GM12878 (cell line): ENCODE results near the gene RCBTB2. TPM values are rescaled to one million over a fixed set of nuclear protein-coding genes. Genes with fewer than 3 reads are reported as not detected.

Experiments
- ATAC-seq: fragments of 200-7000 bp; cut with Tn5 transposase; 3 replicates; pipeline ENCODE4 v1.9.1; 2020; ENCODE audit warnings: mild to moderate bottlenecking, moderate library complexity
- BruUV-seq: library from RNA; stranded (reverse); fragments of 400-500 nt; replicated peaks from 2 replicates; lab custom pipeline; 2021; lab: Mats Ljungman, UMichigan
- CTCF ChIA-PET: fragments of 300-600 bp; sonication (Branson Sonifier 250); formaldehyde crosslinking; extraction: SDS; loops from one replicate; lab custom pipeline; 2021; ENCODE audit warnings: inconsistent platforms; lab: Yijun Ruan, JAX
- POLR2A ChIA-PET: fragments of 350-600 bp; formaldehyde crosslinking; extraction: SDS; loops from one replicate; lab custom pipeline; 2021; ENCODE audit warnings: inconsistent platforms; lab: Charles Lee
- RAD21 ChIA-PET: fragments of 300-600 bp; sonication (Branson Sonifier 250); formaldehyde crosslinking; loops from one replicate; lab custom pipeline; 2023; ENCODE audit warnings: antibody characterized with exemption; ENCODE audit not compliant: unreplicated experiment; lab: Charles Lee
- SMC1A ChIA-PET: fragments of 300-600 bp; sonication (Branson Sonifier 250); formaldehyde crosslinking; loops from one replicate; lab custom pipeline; 2023; ENCODE audit not compliant: unreplicated experiment, uncharacterized antibody; lab: Charles Lee
- DNase-seq: peaks from one replicate; pipeline ENCODE4 v3.0.0-alpha.2; 2011; ENCODE audit warnings: low read depth, low spot score
- FAIRE-seq: peaks from 3 replicates; lab custom pipeline; 2011; peaks lifted over from hg19 to GRCh38; lab: Jason Lieb, UNC
- H2AFZ ChIP-seq: 2 replicates; pipeline ENCODE4 v1.6.0; 2011; ENCODE audit warnings: low read depth, low read length, control low read depth; ENCODE audit not compliant: control insufficient read depth
- H3K27ac ChIP-seq: 2 replicates; pipeline ENCODE4 v1.5.1; 2011; ENCODE audit warnings: control low read depth; ENCODE audit not compliant: control insufficient read depth, insufficient read depth
- H3K27me3 ChIP-seq, 2 experiments: replicated peaks in 1 of 2; 2 replicates each; pipeline versions ENCODE4 v1.6.0 to v1.6.1; 2011; ENCODE audit warnings: low read length in 1 of 2; ENCODE audit not compliant: control insufficient read depth in 2 of 2, insufficient read depth in 2 of 2
- H3K36me3 ChIP-seq, 2 experiments: 2 replicates each; pipeline ENCODE4 v1.5.1; 2011; ENCODE audit warnings: low read length in 1 of 2; ENCODE audit not compliant: control insufficient read depth in 2 of 2, insufficient read depth in 2 of 2
- H3K4me1 ChIP-seq: 2 replicates; pipeline ENCODE4 v1.6.1; 2011; ENCODE audit warnings: mild to moderate bottlenecking, low read length, moderate library complexity, mixed read lengths; ENCODE audit not compliant: control insufficient read depth, insufficient read depth
- H3K4me2 ChIP-seq: 2 replicates; pipeline ENCODE4 v1.6.0; 2011; ENCODE audit warnings: control low read depth; ENCODE audit not compliant: control insufficient read depth, insufficient read depth
- H3K4me3 ChIP-seq: fragments of 200-600 bp; sonication (generic); 2 replicates; pipeline ENCODE4 v1.5.1; 2016
- H3K79me2 ChIP-seq: 2 replicates; pipeline ENCODE4 v1.6.0; 2011; ENCODE audit warnings: low read length; ENCODE audit not compliant: control insufficient read depth, insufficient read depth
- H3K9ac ChIP-seq: 2 replicates; pipeline ENCODE4 v1.8.0; 2011; ENCODE audit warnings: low read length, control low read depth, mixed read lengths; ENCODE audit not compliant: control insufficient read depth, insufficient read depth
- H3K9me3 ChIP-seq: replicated peaks from 3 replicates; pipeline ENCODE4 v1.5.1; 2011; ENCODE audit warnings: mild to moderate bottlenecking, low read length; ENCODE audit not compliant: control insufficient read depth, insufficient read depth
- H4K20me1 ChIP-seq: 2 replicates; pipeline ENCODE4 v1.6.0; 2011; ENCODE audit not compliant: control insufficient read depth, insufficient read depth
- BACH1 ChIP-seq: fragments of 450-650 bp; IDR thresholded peaks from 2 replicates; pipeline ENCODE4 v1.6.1; 2017; ENCODE audit warnings: mild to moderate bottlenecking, borderline replicate concordance
- BMI1 ChIP-seq: fragments of 450-650 bp; IDR thresholded peaks from 2 replicates; pipeline ENCODE4 v1.6.1; 2016; ENCODE audit warnings: mild to moderate bottlenecking, moderate library complexity, borderline replicate concordance
- KDM1A ChIP-seq: fragments of 200-600 bp; sonication (generic); IDR thresholded peaks from 2 replicates; pipeline ENCODE4 v1.6.1; 2016; ENCODE audit warnings: borderline replicate concordance
- MEF2A ChIP-seq: IDR thresholded peaks from 2 replicates; pipeline ENCODE4 v1.6.1; 2011; ENCODE audit warnings: low read depth, mild to moderate bottlenecking, low read length, moderate library complexity; ENCODE audit not compliant: insufficient read depth
- MEF2B ChIP-seq: fragments of 450-650 bp; IDR thresholded peaks from 2 replicates; pipeline ENCODE4 v1.6.1; 2018; ENCODE audit warnings: mild to moderate bottlenecking, moderate library complexity; ENCODE audit not compliant: partially characterized antibody, poor library complexity, severe bottlenecking
- NFYA ChIP-seq: IDR thresholded peaks from 2 replicates; pipeline ENCODE4 v1.6.1; 2011; ENCODE audit warnings: low read depth, mild to moderate bottlenecking, low read length, improper control_type of control experiment, borderline replicate concordance
- POLR2A ChIP-seq: IDR thresholded peaks from 2 replicates; pipeline ENCODE4 v1.6.1; 2011; ENCODE audit warnings: low read depth, mild to moderate bottlenecking, low read length
- RAD21 ChIP-seq: IDR thresholded peaks from 2 replicates; pipeline ENCODE4 v1.6.1; 2011; ENCODE audit warnings: mild to moderate bottlenecking, low read depth, low read length, moderate library complexity; ENCODE audit not compliant: insufficient read depth
- RUNX3 ChIP-seq: IDR thresholded peaks from 2 replicates; pipeline ENCODE4 v1.6.1; 2012; ENCODE audit warnings: low read length, inconsistent platforms
- SRF ChIP-seq, 2 experiments: IDR thresholded peaks; 2 replicates each; pipeline ENCODE4 v1.6.1; 2011; ENCODE audit warnings: low read depth in 2 of 2, low read length in 2 of 2, mild to moderate bottlenecking in 1 of 2, moderate library complexity in 1 of 2
- WRNIP1 ChIP-seq: IDR thresholded peaks from 2 replicates; pipeline ENCODE4 v1.6.1; 2011; ENCODE audit warnings: low read depth, low read length, improper control_type of control experiment, borderline replicate concordance
- ZNF207 ChIP-seq: fragments of 450-650 bp; IDR thresholded peaks from 2 replicates; pipeline ENCODE4 v1.6.1; 2014; ENCODE audit warnings: antibody characterized with exemption, mild to moderate bottlenecking, borderline replicate concordance
- WGBS: methylation state at CpG from one replicate; pipeline ENCODE4 v1.1.6; 2016; ENCODE audit warnings: low lambda C conversion rate; ENCODE audit not compliant: insufficient replicate concordance, insufficient coverage; ENCODE audit errors: missing lambda C conversion rate; 5-methylcytosine and 5-hydroxymethylcytosine counted together
- in situ Hi-C: fragments of 300-500 bp; cut with MboI; formaldehyde crosslinking; loops from 9 replicates; pipeline ENCODE4 v1.14.3; 2018; ENCODE audit warnings: mixed read lengths
- intact Hi-C: fragments of 100-400 bp; cut with micrococcal nuclease; formaldehyde crosslinking; loops from one replicate; pipeline ENCODE4 v1.14.2; 2022; ENCODE audit not compliant: unreplicated experiment
- polyA plus RNA-seq, 11 experiments: library from polyadenylated mRNA; depleted of rRNA in 4 of 11; unstranded in 6 of 11; stranded (reverse) in 5 of 11; fragments of >200 nt; fragmentation: Nextera tagmentation in 4 of 11; fragmentation: Illumina TruSeq in 1 of 11; extraction: Ambion mirVana in 4 of 11; extraction: Trizol in 1 of 11; gene quantifications; 1 replicate in 1 of 11; 2 replicates in 10 of 11; pipeline versions ENCODE4 v1.2.1 to v1.2.3, GENCODE V29; 2011 to 2016; ENCODE audit warnings: inconsistent platforms in 2 of 11, missing spikeins in 2 of 11, low read depth in 1 of 11
- total RNA-seq, 4 experiments: library from RNA; depleted of rRNA in 3 of 4; stranded (reverse); fragments of >200 nt in 3 of 4; fragmentation: Illumina TruSeq in 1 of 4; extraction: Trizol in 1 of 4; gene quantifications; 2 replicates each; pipeline versions ENCODE4 v1.2.1 to v1.2.3, GENCODE V29; 2013 to 2021
- TF ChIP-seq, protein P1 (sequence below): fragments of 450-650 bp; formaldehyde crosslinking; IDR thresholded peaks from 2 replicates; pipeline ENCODE4 v1.4.0; 2022; ENCODE audit warnings: mild to moderate bottlenecking, moderate library complexity
- TF ChIP-seq, protein P2 (sequence below), 3 experiments: IDR thresholded peaks in 2 of 3; conservative IDR thresholded peaks in 1 of 3; 2 replicates each; pipeline ENCODE4 v1.5.1; 2011; ENCODE audit warnings: low read depth in 3 of 3, low read length in 3 of 3, mild to moderate bottlenecking in 3 of 3, control low read depth in 2 of 3, moderate library complexity in 2 of 3, inconsistent platforms in 1 of 3, mixed read lengths in 1 of 3; ENCODE audit not compliant: control insufficient read depth in 2 of 3, insufficient read depth in 1 of 3; ENCODE audit errors: extremely low read depth in 1 of 3

RCBTB2 gene
- total and polyA plus RNA-seq, 10 of the 15 experiments (the other 5 are each of a cell fraction or from before 2014, with no cell fraction given), result 5.0 to 16.0 (median 8.5) TPM

DNA sequence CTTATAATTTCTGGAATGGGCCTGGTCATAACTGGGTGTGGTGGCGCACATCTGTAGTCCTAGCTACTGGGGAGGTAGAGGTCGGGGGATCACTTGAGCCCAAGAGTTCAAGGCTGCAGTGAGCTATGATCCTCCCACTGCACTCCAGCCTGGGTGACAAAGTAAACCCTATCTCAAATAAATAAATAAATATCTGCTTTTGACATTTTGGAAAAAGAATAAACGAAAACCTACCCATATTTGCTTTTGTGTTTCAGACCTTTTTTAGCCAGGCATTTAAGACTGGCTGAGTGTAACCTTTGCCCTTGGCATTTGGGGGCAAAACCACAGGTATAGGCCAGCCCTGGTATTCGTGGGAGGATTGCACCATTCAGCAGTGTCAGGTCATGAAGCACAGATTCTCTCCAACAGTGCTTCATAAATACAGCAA is 14.8 kb upstream of the RCBTB2 start:
- intact Hi-C loops, result no loop called here
- Histone ChIP-seq H4K20me1 (no peaks in the 10 kb centered on the region), H3K27ac (no peak overlapping the region), H3K9me3 (peaks cover 15% of the 10 kb centered on the region), H3K36me3 (no peaks in the 10 kb centered on the region), H3K4me3 (no peak overlapping the region), H3K79me2 (no peaks in the 10 kb centered on the region), H3K4me2 (no peak overlapping the region), H3K9ac (no peak overlapping the region), H3K4me1 (0 out of 2 replicates have a peak, but pooled peaks cover under 1% of the 10 kb centered on the region), H2AFZ (no peak overlapping the region), H3K27me3 (no peaks in the 10 kb centered on the region)
- in situ Hi-C loops, result no loop called here
- ChIA-PET SMC1A (interaction anchor here (0.6 kb wide), 1 partner anchor 30 kb away, joined by 3 read pairs; no protein-coding TSS in a partner anchor), POLR2A (interaction anchor here (1.0 kb wide), 1 partner anchor 12 kb away, joined by 3 read pairs; no protein-coding TSS in a partner anchor), RAD21 (no interaction called here), CTCF (interaction anchor here (1.1 kb wide), 1 partner anchor 8 kb away, joined by 4 read pairs; no protein-coding TSS in a partner anchor)
- no TSS peak for BruUV-seq
- FAIRE-seq (no peak), DNase-seq (no peak), ATAC-seq (no peak)
- WGBS, result 72% methylated on average over 4 of the region's 4 CpGs
- TF ChIP-seq SRF (IDR thresholded peaks at IDR 0.05; ENCODE audit: low read depth in 2 of 2, low read length in 2 of 2), result no peak
- TF ChIP-seq, protein P1, sequence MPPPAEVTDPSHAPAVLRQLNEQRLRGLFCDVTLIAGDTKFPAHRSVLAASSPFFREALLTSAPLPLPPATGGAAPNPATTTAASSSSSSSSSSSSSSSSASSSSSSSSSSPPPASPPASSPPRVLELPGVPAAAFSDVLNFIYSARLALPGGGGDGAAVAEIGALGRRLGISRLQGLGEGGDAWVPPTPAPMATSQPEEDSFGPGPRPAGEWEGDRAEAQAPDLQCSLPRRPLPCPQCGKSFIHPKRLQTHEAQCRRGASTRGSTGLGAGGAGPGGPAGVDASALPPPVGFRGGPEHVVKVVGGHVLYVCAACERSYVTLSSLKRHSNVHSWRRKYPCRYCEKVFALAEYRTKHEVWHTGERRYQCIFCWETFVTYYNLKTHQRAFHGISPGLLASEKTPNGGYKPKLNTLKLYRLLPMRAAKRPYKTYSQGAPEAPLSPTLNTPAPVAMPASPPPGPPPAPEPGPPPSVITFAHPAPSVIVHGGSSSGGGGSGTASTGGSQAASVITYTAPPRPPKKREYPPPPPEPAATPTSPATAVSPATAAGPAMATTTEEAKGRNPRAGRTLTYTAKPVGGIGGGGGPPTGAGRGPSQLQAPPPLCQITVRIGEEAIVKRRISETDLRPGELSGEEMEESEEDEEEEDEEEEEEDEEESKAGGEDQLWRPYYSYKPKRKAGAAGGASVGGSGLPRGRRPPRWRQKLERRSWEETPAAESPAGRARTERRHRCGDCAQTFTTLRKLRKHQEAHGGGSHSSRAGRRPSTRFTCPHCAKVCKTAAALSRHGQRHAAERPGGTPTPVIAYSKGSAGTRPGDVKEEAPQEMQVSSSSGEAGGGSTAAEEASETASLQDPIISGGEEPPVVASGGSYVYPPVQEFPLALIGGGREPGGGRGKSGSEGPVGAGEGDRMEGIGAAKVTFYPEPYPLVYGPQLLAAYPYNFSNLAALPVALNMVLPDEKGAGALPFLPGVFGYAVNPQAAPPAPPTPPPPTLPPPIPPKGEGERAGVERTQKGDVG (CRISPR knock-in tag), result no peak
- TF ChIP-seq RUNX3, result no peak
- TF ChIP-seq RAD21, result no peak
- TF ChIP-seq BACH1, result no peak
- no peak for TF ChIP-seq KDM1A
- TF ChIP-seq, protein P2, sequence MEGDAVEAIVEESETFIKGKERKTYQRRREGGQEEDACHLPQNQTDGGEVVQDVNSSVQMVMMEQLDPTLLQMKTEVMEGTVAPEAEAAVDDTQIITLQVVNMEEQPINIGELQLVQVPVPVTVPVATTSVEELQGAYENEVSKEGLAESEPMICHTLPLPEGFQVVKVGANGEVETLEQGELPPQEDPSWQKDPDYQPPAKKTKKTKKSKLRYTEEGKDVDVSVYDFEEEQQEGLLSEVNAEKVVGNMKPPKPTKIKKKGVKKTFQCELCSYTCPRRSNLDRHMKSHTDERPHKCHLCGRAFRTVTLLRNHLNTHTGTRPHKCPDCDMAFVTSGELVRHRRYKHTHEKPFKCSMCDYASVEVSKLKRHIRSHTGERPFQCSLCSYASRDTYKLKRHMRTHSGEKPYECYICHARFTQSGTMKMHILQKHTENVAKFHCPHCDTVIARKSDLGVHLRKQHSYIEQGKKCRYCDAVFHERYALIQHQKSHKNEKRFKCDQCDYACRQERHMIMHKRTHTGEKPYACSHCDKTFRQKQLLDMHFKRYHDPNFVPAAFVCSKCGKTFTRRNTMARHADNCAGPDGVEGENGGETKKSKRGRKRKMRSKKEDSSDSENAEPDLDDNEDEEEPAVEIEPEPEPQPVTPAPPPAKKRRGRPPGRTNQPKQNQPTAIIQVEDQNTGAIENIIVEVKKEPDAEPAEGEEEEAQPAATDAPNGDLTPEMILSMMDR (IDR thresholded peaks at IDR 0.05 in 2 of 3, conservative IDR thresholded peaks at IDR 0.05 in 1 of 3; ENCODE audit: control insufficient read depth in 2 of 3, extremely low read depth in 1 of 3, insufficient read depth in 1 of 3, low read depth in 3 of 3, low read length in 3 of 3), result no peak
- no peak for TF ChIP-seq POLR2A
- TF ChIP-seq BMI1, result no peak
- no peak for TF ChIP-seq NFYA
- no peak for TF ChIP-seq MEF2B
- TF ChIP-seq WRNIP1, result no peak
- TF ChIP-seq MEF2A, result no peak
- no peak for TF ChIP-seq ZNF207
